ENCODE measurements around the gene EGF.

The EGF gene

GRCh38 chr4:109952612-109953011 is 39.9 kb downstream of the EGF start:
- H3K4me3 ChIP-seq (ENCODE audit: low read depth, low read length): no peak overlapping the region
- DNase-seq (ENCODE audit: low read depth): no peak
- TF ChIP-seq, protein P1, sequence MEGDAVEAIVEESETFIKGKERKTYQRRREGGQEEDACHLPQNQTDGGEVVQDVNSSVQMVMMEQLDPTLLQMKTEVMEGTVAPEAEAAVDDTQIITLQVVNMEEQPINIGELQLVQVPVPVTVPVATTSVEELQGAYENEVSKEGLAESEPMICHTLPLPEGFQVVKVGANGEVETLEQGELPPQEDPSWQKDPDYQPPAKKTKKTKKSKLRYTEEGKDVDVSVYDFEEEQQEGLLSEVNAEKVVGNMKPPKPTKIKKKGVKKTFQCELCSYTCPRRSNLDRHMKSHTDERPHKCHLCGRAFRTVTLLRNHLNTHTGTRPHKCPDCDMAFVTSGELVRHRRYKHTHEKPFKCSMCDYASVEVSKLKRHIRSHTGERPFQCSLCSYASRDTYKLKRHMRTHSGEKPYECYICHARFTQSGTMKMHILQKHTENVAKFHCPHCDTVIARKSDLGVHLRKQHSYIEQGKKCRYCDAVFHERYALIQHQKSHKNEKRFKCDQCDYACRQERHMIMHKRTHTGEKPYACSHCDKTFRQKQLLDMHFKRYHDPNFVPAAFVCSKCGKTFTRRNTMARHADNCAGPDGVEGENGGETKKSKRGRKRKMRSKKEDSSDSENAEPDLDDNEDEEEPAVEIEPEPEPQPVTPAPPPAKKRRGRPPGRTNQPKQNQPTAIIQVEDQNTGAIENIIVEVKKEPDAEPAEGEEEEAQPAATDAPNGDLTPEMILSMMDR (IDR thresholded peaks at IDR 0.05; ENCODE audit: low read depth, low read length, missing control alignments): no peak
- in situ Hi-C loops (cut with HindIII; ENCODE audit: low sequenced_read_pairs): no loop called here

- no peak overlapping the region for H3K4me3 ChIP-seq (ENCODE audit: low read depth, low read length)
- TF ChIP-seq, protein P1 (IDR thresholded peaks at IDR 0.05; ENCODE audit: low read depth, low read length, missing control alignments): no peak
- in situ Hi-C loops (cut with HindIII; ENCODE audit: low sequenced_read_pairs): no loop called here
- no peak for DNase-seq (ENCODE audit: low read depth)
Measured at GRCh38 chr4:109953556-109953955, 40.9 kb downstream of the EGF start.

GRCh38 chr4:109955146-109955545 is 42.5 kb downstream of the EGF start:
- in situ Hi-C loops (cut with HindIII; ENCODE audit: low sequenced_read_pairs): no loop called here
- DNase-seq (ENCODE audit: low read depth): no peak
- no peak overlapping the region for H3K4me3 ChIP-seq (ENCODE audit: low read depth, low read length)
- TF ChIP-seq, protein P1 (IDR thresholded peaks at IDR 0.05; ENCODE audit: low read depth, low read length, missing control alignments): no peak

GRCh38 chr4:109957227-109957626 is 44.5 kb downstream of the EGF start:
- in situ Hi-C loops (cut with HindIII; ENCODE audit: low sequenced_read_pairs): no loop called here
- H3K4me3 ChIP-seq (ENCODE audit: low read depth, low read length): no peak overlapping the region
- no peak for DNase-seq (ENCODE audit: low read depth)
- TF ChIP-seq, protein P1 (IDR thresholded peaks at IDR 0.05; ENCODE audit: low read depth, low read length, missing control alignments): no peak

DNA sequence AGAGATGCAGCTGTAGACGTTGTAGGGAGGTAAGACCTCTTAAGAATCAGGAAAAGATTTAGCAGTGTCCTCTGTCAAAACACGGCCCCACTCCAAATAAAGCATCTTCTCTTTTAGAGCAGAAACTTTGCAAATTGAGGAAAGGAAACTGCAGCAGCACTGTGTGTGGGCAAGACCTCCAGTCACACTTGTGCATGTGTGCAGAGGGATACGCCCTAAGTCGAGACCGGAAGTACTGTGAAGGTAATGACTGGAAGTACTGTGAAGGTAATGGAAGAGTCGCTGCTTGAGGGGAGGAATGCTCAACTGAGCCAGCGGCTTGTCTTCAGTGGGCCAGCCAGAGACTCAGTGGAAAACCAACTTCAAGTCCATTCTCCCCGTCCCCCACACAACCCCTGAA is 46.5 kb downstream of the EGF start:
- in situ Hi-C loops (cut with HindIII; ENCODE audit: low sequenced_read_pairs): no loop called here
- TF ChIP-seq, protein P1 (IDR thresholded peaks at IDR 0.05; ENCODE audit: low read depth, low read length, missing control alignments): no peak
- no peak for DNase-seq (ENCODE audit: low read depth)
- no peak overlapping the region for H3K4me3 ChIP-seq (ENCODE audit: low read depth, low read length)

GRCh38 chr4:109962401-109962800 is 49.7 kb downstream of the EGF start:
- DNase-seq (ENCODE audit: low read depth): no peak
- in situ Hi-C loops (cut with HindIII; ENCODE audit: low sequenced_read_pairs): no loop called here
- TF ChIP-seq, protein P1 (IDR thresholded peaks at IDR 0.05; ENCODE audit: low read depth, low read length, missing control alignments): no peak
- H3K4me3 ChIP-seq (ENCODE audit: low read depth, low read length): no peak overlapping the region
